ENCODE results near the gene ZBTB7C.

Gene ZBTB7C

DNA sequence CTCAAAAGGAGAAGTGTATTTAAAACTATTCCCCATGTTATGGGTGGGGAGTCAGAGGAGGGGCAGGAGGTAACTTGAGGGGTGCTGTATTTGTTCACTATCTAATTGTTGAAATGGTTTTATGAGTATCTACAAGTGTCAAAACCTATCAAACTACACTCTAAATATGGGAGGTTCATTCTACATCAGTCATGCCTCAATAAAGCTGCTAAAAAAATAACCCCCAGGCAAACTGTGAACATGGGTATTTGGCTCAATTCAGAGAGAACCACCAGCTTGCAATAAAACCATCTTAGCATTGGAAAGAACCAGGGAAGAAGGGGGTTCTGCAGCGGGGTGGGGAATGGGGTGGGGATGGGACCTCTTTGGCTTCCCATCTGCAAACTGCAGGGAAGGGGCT is 302.7 kb downstream of the ZBTB7C start:
- no peak for DNase-seq

- no peak for DNase-seq
These were observed 303.9 kb downstream of the ZBTB7C start for GRCh38 chr18:48105317-48105716.

GRCh38 chr18:48104705-48105104 is 304.5 kb downstream of the ZBTB7C start:
- no peak for DNase-seq

DNA sequence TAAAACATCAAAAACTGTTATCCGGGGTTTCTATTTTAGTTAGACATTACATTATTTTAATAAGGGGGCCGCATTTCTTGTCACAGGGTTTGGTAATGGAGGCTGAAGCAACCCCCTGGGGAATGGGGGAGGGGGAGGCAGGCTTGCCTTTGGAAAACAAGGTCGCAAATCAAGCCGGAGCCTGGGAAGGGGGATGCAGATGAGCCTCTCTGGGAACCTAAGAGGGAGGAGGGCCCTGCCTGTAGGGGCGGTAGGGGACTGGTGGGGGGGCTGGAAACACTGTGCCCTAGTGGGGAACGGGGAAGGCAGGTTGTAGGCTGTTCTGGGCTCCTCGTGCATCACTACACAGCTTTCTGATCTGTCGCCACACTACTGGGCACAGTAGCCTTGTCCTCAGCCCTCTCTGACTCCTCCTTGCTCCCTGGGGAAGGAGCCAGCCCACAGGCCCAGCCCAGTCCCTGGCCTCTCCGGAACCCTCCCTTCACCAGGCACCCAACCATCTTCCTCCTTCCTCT is 308.5 kb downstream of the ZBTB7C start:
- no peak for DNase-seq

DNA sequence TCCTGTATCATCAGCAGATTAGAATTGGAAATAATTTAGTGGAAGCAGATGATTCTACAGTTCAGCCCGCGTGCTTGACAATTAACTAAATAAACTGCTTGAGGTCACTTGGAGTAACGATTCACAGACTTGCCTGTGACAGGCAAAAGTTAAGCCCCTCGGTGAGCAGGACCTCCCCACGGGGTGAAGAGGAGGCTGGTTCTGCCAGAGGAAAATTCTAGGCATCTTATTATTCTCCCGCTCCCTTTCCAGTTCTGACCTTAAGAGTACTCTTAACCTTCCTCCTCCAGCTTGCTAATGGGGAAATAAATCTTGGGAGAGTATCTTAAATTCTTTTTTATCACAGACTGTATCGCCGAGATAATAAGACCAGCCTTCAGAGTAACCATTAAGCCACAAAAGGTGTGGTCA is 309.0 kb downstream of the ZBTB7C start:
- no peak for DNase-seq

DNA sequence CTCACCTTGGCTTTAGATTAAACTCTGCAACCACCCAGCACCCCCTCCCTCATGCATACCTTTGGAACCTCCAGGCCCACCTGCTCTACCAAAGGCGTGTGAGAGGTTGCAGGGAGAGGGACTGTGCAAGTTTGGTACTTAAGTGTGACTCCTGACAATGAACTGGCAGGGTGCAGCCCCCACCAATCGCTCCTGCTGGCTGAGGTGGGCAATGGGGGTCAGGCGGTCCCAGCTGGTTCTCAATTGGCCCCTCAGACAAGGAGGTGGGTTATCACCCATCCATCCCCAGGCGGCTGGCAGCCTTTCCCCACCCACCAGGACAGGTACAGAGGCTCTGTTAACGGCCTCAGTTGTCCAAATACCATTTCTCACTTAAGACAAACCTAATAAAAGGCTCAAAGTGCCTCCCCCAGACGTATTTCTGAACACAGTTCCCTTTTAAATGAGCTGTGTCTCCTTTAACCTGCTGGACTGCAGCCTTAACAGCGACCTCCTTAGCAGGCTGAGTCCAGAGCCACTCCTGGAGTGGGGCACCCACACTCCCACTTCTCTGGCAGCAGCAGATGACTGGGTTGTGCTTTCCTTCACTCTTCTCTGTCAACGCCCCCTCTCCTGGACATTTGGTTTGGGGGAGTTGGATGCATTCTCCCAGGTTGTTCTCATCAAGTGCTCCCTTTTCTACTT is 309.6 kb downstream of the ZBTB7C start:
- no peak for DNase-seq

GRCh38 chr18:48098538-48098937 is 310.6 kb downstream of the ZBTB7C start:
- no peak for DNase-seq

DNA sequence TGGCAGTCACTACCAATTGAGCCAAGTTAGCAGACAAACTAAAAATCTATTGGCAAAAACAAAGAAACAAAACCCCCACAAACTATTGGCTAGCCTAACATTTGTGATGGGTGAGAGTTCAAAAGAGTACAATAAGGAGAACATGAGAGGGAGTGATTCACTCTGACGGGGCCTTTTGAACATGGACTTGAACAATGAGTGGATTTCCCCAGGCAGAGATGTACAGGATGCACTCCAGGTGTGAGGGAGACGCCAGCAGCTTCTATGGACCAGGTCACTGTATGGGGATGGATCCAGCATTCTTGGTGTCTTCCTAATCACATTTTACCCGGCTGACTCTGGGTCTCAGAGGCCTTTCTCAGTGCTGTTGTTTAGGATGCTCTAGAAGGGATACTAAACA is 311.2 kb downstream of the ZBTB7C start:
- DNase-seq = no peak

GRCh38 chr18:48095726-48096125 is 313.5 kb downstream of the ZBTB7C start:
- DNase-seq = no peak

GRCh38 chr18:48093104-48093503 is 316.1 kb downstream of the ZBTB7C start:
- DNase-seq = no peak

GRCh38 chr18:48091869-48092497 is 317.2 kb downstream of the ZBTB7C start:
- no peak for DNase-seq

DNA sequence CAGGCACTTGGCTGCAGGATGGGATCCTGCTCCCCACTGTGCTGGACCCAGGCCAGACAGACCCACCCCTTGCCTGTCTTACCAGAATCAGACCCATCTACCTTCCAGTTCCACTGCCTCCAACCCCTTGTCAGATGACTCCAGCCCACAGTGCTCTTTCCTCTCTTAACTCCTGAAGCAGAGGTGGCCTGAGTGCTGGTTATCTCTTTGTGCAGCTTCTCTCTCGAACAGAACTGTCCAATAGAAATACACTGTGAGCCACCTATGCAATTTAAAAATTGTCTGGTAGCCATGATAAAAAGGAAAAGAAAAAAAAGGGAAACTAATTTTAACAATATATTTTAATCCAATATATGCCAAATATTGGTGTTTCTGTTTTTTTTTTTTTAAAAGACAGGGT is 318.5 kb downstream of the ZBTB7C start:
- DNase-seq = no peak

DNA sequence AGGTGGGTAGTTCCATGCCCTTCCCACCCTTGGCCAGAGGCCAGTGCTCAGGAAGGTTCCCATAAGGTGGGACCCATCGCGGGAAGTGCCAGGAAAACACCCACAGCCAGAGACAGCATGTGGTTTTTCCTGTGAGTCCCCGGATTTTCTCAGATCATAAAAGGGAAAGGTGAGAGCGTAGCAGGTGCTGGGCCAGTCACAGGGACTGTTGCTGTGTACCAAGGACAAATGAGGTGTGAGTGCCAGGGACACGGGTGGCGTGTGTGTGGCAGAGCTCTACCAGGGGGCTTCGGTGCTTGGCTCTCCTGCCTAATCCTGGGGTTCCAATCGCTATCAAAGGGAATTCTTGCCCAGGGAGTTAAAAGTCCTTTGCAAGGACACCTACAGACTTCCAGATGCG is 319.2 kb downstream of the ZBTB7C start:
- no peak for DNase-seq

GRCh38 chr18:48085781-48086487 is 323.2 kb downstream of the ZBTB7C start:
- DNase-seq = no peak

DNA sequence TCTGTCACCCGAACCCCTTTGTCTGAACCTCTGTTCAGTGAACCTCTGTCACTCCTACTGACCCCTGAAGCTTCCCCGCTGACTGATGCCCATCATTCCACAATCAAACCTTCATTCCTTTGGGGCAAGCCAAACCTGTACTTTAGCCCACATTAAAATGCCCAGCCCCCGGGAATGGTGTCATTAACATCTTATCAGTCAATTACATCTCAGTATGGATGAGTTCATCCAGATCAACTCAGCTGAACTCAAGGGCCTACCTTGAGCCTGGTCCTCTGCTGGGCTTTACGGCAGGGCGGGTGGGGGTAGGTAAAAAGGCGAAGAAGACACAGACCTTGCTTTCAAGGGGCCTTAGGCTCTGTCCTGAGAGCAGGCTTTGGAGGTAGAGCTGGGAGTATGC is 324.3 kb downstream of the ZBTB7C start:
- no peak for DNase-seq

GRCh38 chr18:48084041-48084757 is 325.0 kb downstream of the ZBTB7C start:
- DNase-seq = no peak

- DNase-seq = peak; percentile 7
These were observed 328.6 kb downstream of the ZBTB7C start for GRCh38 chr18:48080546-48080945.

GRCh38 chr18:48079885-48080284 is 329.3 kb downstream of the ZBTB7C start:
- no peak for DNase-seq

DNA sequence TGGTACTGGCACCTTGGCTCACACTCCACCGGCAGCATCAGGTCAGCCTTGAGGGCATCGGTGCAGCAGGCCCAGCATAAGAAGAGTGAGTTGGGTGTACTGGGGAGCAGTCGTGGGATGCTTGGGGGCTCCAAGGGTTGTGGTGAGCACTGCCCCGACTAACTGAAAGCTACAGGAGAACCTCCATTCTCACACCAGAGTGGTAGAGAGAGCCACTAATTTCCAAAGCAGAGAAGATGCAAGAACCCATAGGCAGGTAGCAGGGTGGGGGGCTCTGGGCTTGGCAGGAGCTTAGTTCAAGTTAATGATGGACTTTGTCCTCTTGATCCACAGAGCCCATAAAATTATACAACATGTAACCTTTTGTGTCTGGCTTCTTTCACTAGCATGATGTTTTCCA is 330.7 kb downstream of the ZBTB7C start:
- DNase-seq = no peak

DNA sequence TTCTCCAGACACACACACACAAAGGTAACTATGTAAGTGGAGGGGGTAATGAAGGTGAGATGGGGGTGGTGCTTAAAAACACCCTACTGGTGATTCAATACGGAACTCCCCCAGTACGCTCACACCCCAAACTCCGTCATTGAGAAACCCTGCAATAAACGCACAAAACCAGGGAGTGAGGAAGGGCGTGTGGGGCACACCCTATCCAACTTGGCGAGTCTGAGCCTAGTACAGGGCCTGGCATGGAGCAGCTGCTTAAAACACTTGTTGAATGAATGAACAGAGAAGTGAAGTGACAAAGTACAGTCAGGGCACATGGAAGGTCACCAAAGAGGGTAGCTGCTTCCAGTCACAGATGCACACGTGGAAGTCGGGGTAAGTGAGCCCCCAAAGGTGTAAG is 331.9 kb downstream of the ZBTB7C start:
- no peak for DNase-seq

- DNase-seq = no peak
These were observed 332.7 kb downstream of the ZBTB7C start for GRCh38 chr18:48076461-48076860.

GRCh38 chr18:48075707-48076093 is 333.5 kb downstream of the ZBTB7C start:
- DNase-seq = no peak

GRCh38 chr18:48074929-48075706 is 334.1 kb downstream of the ZBTB7C start:
- DNase-seq = peak; percentile 40
